WTC11 (cell line): ENCODE results near the gene DNAJC2. TPM values are rescaled to one million over a fixed set of nuclear protein-coding genes. Genes with fewer than 3 reads are reported as not detected.

Experiments used
- ATAC-seq: fragments of 200-7000 bp; cut with Tn5 transposase; 2 replicates; pipeline ENCODE4 v1.10.0; 2021; ENCODE audit warnings: mild to moderate bottlenecking, moderate library complexity
- CTCF ChIA-PET: fragments of 300-600 bp; sonication (Branson Sonifier 250); formaldehyde crosslinking; loops from one replicate; lab custom pipeline; 2021; ENCODE audit warnings: antibody characterized with exemption; lab: Charles Lee
- POLR2A ChIA-PET: fragments of 350-600 bp; sonication (Branson Sonifier 250); formaldehyde crosslinking; loops from one replicate; lab custom pipeline; 2021; ENCODE audit warnings: antibody characterized with exemption; lab: Charles Lee
- DNase-seq: peaks from one replicate; pipeline ENCODE4 v3.0.0; 2021; ENCODE audit warnings: low spot score
- H3K27ac Mint-ChIP-seq: 2 replicates; pipeline ENCODE4 v1.8.0; 2021; ENCODE audit warnings: mixed read lengths
- H3K27me3 Mint-ChIP-seq: 2 replicates; pipeline ENCODE4 v1.8.0; 2021; ENCODE audit warnings: low read depth, mild to moderate bottlenecking, moderate library complexity, mixed read lengths
- H3K36me3 Mint-ChIP-seq: 2 replicates; pipeline ENCODE4 v1.8.0; 2021; ENCODE audit warnings: mixed read lengths
- H3K4me1 Mint-ChIP-seq: 2 replicates; pipeline ENCODE4 v1.8.0; 2022; ENCODE audit warnings: mixed read lengths
- H3K4me3 Mint-ChIP-seq: 2 replicates; pipeline ENCODE4 v1.8.0; 2021; ENCODE audit warnings: mild to moderate bottlenecking, moderate library complexity, mixed read lengths
- H3K9me3 Mint-ChIP-seq: 2 replicates; pipeline ENCODE4 v1.8.0; 2021; ENCODE audit warnings: mixed read lengths
- CTCF ChIP-seq: fragments of 200-600 bp; IDR thresholded peaks from 2 replicates; pipeline ENCODE4 v1.8.0; 2022; ENCODE audit warnings: antibody characterized with exemption
- ESRRA ChIP-seq: sonication (generic); formaldehyde crosslinking; IDR thresholded peaks from 2 replicates; pipeline ENCODE4 v1.8.1; 2022; ENCODE audit warnings: mild to moderate bottlenecking, missing genetic modification reagents, borderline replicate concordance
- FOXK1 ChIP-seq: sonication (generic); formaldehyde crosslinking; IDR thresholded peaks from 2 replicates; pipeline ENCODE4 v1.8.0; 2022; ENCODE audit warnings: mild to moderate bottlenecking, moderate library complexity, missing genetic modification reagents
- GTF2I ChIP-seq: fragments of 250-450 bp; sonication (Bioruptor Pico); conservative IDR thresholded peaks from 2 replicates; pipeline ENCODE4 v1.4.0; 2021; ENCODE audit warnings: mild to moderate bottlenecking
- PRRX2 ChIP-seq: fragments of 250-450 bp; sonication (Bioruptor Pico); IDR thresholded peaks from 2 replicates; pipeline ENCODE4 v1.8.0; 2021; ENCODE audit warnings: mild to moderate bottlenecking
- SMAD3 ChIP-seq: sonication (generic); formaldehyde crosslinking; IDR thresholded peaks from 2 replicates; pipeline ENCODE4 v1.8.0; 2022; ENCODE audit warnings: missing genetic modification reagents, mild to moderate bottlenecking, borderline replicate concordance
- TCF7 ChIP-seq: sonication (generic); formaldehyde crosslinking; IDR thresholded peaks from 2 replicates; pipeline ENCODE4 v1.8.0; 2022; ENCODE audit warnings: mild to moderate bottlenecking, low read depth, missing genetic modification reagents, moderate library complexity
- TEAD4 ChIP-seq: sonication (generic); formaldehyde crosslinking; IDR thresholded peaks from 2 replicates; pipeline ENCODE4 v1.8.0; 2022; ENCODE audit warnings: mild to moderate bottlenecking, missing genetic modification reagents
- ZNF138 ChIP-seq: sonication (generic); formaldehyde crosslinking; conservative IDR thresholded peaks from 2 replicates; pipeline ENCODE4 v1.8.1; 2022; ENCODE audit warnings: mild to moderate bottlenecking, moderate library complexity, missing genetic modification reagents
- ZNF232 ChIP-seq: sonication (generic); formaldehyde crosslinking; IDR thresholded peaks from 2 replicates; pipeline ENCODE4 v1.8.0; 2022; ENCODE audit warnings: mild to moderate bottlenecking, missing genetic modification reagents
- ZNF317 ChIP-seq: sonication (generic); formaldehyde crosslinking; IDR thresholded peaks from 2 replicates; pipeline ENCODE4 v1.8.1; 2023; ENCODE audit warnings: low read depth, mild to moderate bottlenecking, moderate library complexity, missing genetic modification reagents, borderline replicate concordance
- ZNF396 ChIP-seq: fragments of 250-450 bp; sonication (Bioruptor Pico); IDR thresholded peaks from 2 replicates; pipeline ENCODE4 v1.8.0; 2021; ENCODE audit warnings: mild to moderate bottlenecking, moderate library complexity, borderline replicate concordance
- ZNF416 ChIP-seq: fragments of 250-450 bp; sonication (Bioruptor Pico); IDR thresholded peaks from 2 replicates; pipeline ENCODE4 v1.9.0; 2021; ENCODE audit warnings: mild to moderate bottlenecking, inconsistent platforms
- total RNA-seq: library from RNA; stranded (reverse); gene quantifications from 3 replicates; pipeline ENCODE4 v1.2.3, GENCODE V29; 2021
- TF ChIP-seq, protein P1 (sequence below): fragments of 250-450 bp; sonication (Bioruptor Pico); IDR thresholded peaks from 2 replicates; pipeline ENCODE4 v1.9.0; 2021; ENCODE audit warnings: mild to moderate bottlenecking
- TF ChIP-seq, protein P2 (sequence below): sonication (generic); formaldehyde crosslinking; IDR thresholded peaks from 2 replicates; pipeline ENCODE4 v1.8.1; 2023; ENCODE audit warnings: mild to moderate bottlenecking, missing genetic modification reagents, moderate library complexity
- TF ChIP-seq, protein P3 (sequence below): fragments of 250-450 bp; sonication (Bioruptor Pico); IDR thresholded peaks from 2 replicates; pipeline ENCODE4 v1.9.0; 2021; ENCODE audit warnings: moderate library complexity, mild to moderate bottlenecking, inconsistent platforms, borderline replicate concordance

DNAJC2 gene
- total RNA-seq, 1 experiment from 2014 or later: 39.7 TPM

- TF ChIP-seq, protein P1, sequence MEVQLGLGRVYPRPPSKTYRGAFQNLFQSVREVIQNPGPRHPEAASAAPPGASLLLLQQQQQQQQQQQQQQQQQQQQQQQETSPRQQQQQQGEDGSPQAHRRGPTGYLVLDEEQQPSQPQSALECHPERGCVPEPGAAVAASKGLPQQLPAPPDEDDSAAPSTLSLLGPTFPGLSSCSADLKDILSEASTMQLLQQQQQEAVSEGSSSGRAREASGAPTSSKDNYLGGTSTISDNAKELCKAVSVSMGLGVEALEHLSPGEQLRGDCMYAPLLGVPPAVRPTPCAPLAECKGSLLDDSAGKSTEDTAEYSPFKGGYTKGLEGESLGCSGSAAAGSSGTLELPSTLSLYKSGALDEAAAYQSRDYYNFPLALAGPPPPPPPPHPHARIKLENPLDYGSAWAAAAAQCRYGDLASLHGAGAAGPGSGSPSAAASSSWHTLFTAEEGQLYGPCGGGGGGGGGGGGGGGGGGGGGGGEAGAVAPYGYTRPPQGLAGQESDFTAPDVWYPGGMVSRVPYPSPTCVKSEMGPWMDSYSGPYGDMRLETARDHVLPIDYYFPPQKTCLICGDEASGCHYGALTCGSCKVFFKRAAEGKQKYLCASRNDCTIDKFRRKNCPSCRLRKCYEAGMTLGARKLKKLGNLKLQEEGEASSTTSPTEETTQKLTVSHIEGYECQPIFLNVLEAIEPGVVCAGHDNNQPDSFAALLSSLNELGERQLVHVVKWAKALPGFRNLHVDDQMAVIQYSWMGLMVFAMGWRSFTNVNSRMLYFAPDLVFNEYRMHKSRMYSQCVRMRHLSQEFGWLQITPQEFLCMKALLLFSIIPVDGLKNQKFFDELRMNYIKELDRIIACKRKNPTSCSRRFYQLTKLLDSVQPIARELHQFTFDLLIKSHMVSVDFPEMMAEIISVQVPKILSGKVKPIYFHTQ (CRISPR knock-in tag): no peak
- TF ChIP-seq, protein P2, sequence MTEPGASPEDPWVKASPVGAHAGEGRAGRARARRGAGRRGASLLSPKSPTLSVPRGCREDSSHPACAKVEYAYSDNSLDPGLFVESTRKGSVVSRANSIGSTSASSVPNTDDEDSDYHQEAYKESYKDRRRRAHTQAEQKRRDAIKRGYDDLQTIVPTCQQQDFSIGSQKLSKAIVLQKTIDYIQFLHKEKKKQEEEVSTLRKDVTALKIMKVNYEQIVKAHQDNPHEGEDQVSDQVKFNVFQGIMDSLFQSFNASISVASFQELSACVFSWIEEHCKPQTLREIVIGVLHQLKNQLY: no peak
Observed at GRCh38 chr7:103316380-103316941, 28.1 kb downstream of the DNAJC2 start (continued).

DNA sequence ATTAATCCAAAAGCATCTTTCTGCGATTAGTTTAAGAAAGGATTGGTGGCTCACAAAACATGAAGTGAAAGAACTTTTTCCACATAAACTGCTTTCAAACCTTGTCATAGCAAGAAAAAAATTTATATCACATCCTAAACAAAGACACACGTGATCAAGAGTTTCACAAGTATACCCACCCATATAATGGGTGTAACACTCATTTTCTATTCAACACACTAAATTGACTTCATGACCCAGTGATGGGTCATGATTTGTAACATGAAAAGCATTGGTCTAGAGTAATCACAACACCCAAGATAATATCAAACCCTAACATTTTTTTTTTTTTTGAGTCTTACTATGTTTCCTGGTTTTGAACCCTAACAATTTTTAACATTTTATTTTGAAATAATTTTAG, 29.7 kb downstream of the DNAJC2 start:
- TF ChIP-seq, protein P3, sequence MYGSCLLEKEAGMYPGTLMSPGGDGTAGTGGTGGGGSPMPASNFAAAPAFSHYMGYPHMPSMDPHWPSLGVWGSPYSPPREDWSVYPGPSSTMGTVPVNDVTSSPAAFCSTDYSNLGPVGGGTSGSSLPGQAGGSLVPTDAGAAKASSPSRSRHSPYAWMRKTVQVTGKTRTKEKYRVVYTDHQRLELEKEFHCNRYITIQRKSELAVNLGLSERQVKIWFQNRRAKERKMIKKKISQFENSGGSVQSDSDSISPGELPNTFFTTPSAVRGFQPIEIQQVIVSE: no peak
- no peak for TF ChIP-seq ZNF232 (CRISPR knock-in tag)
- TF ChIP-seq PRRX2 (CRISPR knock-in tag): no peak
- no peak for TF ChIP-seq TCF7 (CRISPR knock-in tag)
- no peak for TF ChIP-seq ESRRA (CRISPR knock-in tag)
- H3K4me3 Mint-ChIP-seq: no peak overlapping the region
- CTCF ChIA-PET: no interaction called here
- H3K27ac Mint-ChIP-seq: no peak overlapping the region
- ATAC-seq: no peak
- H3K36me3 Mint-ChIP-seq: peaks cover 90% of the 10 kb centered on the region
- POLR2A ChIA-PET: no interaction called here
- no peaks in the 10 kb centered on the region for H3K4me1 Mint-ChIP-seq
- no peaks in the 10 kb centered on the region for H3K27me3 Mint-ChIP-seq
- no peak for DNase-seq
- no peaks in the 10 kb centered on the region for H3K9me3 Mint-ChIP-seq

DNA sequence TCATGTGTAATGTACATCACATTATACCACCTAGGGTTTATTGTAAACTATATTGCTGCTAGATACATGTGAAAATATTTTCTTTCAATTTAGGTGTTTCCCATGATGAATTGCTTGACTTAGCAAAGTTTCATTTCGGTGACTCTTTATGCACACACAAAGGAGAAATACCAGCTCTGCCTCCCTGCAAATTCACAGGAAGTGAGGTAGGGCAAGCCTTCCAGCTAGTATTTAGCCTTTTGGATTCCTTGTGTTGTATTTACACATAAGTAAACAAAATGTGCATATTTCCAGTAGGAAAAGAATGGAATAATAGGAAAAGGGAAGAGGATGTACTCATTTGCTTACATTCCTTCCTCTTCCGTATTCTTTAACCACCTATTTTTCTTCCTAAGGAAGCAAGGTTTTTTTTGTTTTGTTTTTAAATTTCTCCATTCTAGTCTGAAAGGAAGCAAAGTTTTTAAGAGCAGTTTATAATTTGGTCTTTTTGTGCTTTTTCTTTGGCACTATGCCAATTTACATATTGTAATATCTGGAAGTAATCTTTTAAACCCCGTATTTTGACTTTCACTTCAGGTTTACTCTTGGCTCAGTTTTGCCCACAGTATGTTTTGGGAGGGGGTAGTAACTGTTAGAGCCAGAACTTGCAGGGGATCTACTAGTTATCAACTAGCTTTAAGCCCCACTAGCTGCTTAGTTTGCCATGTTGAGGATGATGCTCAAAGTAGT, 36.9 kb downstream of the DNAJC2 start:
- CTCF ChIA-PET: no interaction called here

More for the DNA sequence above, 36.9 kb downstream of the DNAJC2 start:
- H3K36me3 Mint-ChIP-seq: peaks cover 78% of the 10 kb centered on the region
- H3K4me3 Mint-ChIP-seq: no peak overlapping the region
- DNase-seq (no peak), ATAC-seq (no peak)
- H3K27me3 Mint-ChIP-seq: no peaks in the 10 kb centered on the region
- H3K9me3 Mint-ChIP-seq: no peaks in the 10 kb centered on the region
- POLR2A ChIA-PET: no interaction called here
- no peaks in the 10 kb centered on the region for H3K4me1 Mint-ChIP-seq
- TF ChIP-seq GTF2I (CRISPR knock-in tag) (no peak), ZNF232 (CRISPR knock-in tag) (no peak), SMAD3 (CRISPR knock-in tag) (no peak), ZNF317 (CRISPR knock-in tag) (no peak), ZNF416 (CRISPR knock-in tag) (no peak), TEAD4 (no peak), ZNF396 (CRISPR knock-in tag) (no peak), CTCF (no peak), ZNF138 (CRISPR knock-in tag) (no peak), FOXK1 (CRISPR knock-in tag) (no peak)
- TF ChIP-seq, protein P3: no peak
- no peak overlapping the region for H3K27ac Mint-ChIP-seq
